Neural cell (in vitro differentiated cells): ENCODE results near the gene LEMD2.

ENCODE experiments used
- CTCF ChIP-seq: fragments of 450-650 bp; IDR thresholded peaks from 2 replicates; pipeline ENCODE4 v1.5.1; 2014; ENCODE audit warnings: antibody characterized with exemption, mild to moderate bottlenecking, moderate library complexity; ENCODE audit not compliant: poor library complexity, severe bottlenecking
- EZH2 ChIP-seq: fragments of 200-600, 300-800 bp; shearing (Covaris generic), sonication (generic); IDR thresholded peaks from 2 replicates; pipeline ENCODE4 v1.6.1; 2014; ENCODE audit warnings: antibody characterized with exemption, low read length, borderline replicate concordance, mild to moderate bottlenecking; ENCODE audit not compliant: insufficient read depth, poor library complexity, severe bottlenecking
- MXI1 ChIP-seq: fragments of 450-650 bp; conservative IDR thresholded peaks from 2 replicates; pipeline ENCODE4 v1.6.1; 2014; ENCODE audit warnings: antibody characterized with exemption, mild to moderate bottlenecking; ENCODE audit not compliant: poor library complexity, severe bottlenecking
- POLR2AphosphoS5 ChIP-seq: IDR thresholded peaks from 2 replicates; pipeline ENCODE4 v1.6.1; 2012
- RAD21 ChIP-seq: fragments of 450-650 bp; conservative IDR thresholded peaks from 2 replicates; pipeline ENCODE4 v1.6.1; 2014; ENCODE audit warnings: antibody characterized with exemption, mild to moderate bottlenecking, moderate library complexity
- REST ChIP-seq: IDR thresholded peaks from 2 replicates; pipeline ENCODE4 v1.6.1; 2012; ENCODE audit warnings: borderline replicate concordance

GRCh38 chr6:33776764-33777163 lies 12.2 kb downstream of the LEMD2 start:
- TF ChIP-seq CTCF (no peak), EZH2 (no peak), POLR2AphosphoS5 (no peak), RAD21 (no peak), REST (no peak), MXI1 (no peak)
